ENCODE results near the gene MYBPH. TPM values are rescaled to one million over a fixed set of nuclear protein-coding genes. Genes with fewer than 3 reads are reported as not detected.

The MYBPH gene
- total RNA-seq, 2 experiments from 2014 or later: not detected

DNA sequence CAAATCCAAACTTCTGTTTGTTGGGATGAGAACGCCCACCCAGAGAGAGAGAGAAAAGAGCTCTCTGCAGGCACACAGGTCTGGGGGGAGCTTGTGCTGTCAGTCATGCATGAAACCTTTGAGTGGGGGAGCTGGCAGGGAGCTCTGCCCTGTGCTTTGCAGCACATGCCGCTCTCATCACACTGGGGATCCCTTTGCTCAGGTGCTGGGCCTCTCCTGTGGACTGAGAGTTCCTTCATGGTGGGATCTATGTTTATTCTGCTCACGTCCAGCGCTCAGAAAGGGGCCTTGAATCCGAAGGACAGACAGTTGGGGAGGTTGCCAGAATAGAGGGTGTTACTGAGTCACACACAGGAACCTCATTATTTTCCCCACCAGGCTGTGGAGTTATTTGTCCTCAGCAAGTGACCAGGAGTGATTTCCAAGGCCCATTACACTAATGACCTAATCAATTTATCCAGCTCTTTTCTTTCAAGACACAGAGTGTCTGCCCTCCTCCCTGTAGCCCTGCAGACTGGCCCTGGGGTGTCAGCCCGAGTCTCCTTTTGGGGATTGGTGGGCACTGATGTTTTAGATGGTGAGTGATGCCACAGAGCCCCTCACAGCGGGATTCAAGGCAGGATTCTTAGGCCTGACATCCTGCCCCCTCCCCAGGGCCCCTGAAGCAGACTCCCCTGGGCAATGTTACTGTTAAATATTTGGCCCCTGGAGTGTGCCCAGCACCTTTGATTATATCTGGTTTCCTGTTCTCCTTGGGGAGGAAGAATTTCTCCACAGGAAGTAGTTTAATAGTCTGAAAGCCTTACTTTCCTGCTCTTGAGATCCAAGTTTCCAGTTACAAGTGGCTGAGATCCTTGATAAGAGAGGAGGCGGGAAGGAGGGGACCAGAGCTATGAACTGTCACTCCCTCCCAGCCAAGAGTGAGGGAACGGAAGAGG, 22.3 kb downstream of the MYBPH start:
- no peaks in the 10 kb centered on the region for H3K27me3 Mint-ChIP-seq
- no peak for DNase-seq
- no peaks in the 10 kb centered on the region for H3K4me1 Mint-ChIP-seq
- H3K27ac Mint-ChIP-seq: no peak overlapping the region
- H3K9me3 Mint-ChIP-seq: no peaks in the 10 kb centered on the region
- no peak overlapping the region for H3K4me3 Mint-ChIP-seq
- no peaks in the 10 kb centered on the region for H3K36me3 Mint-ChIP-seq

DNA sequence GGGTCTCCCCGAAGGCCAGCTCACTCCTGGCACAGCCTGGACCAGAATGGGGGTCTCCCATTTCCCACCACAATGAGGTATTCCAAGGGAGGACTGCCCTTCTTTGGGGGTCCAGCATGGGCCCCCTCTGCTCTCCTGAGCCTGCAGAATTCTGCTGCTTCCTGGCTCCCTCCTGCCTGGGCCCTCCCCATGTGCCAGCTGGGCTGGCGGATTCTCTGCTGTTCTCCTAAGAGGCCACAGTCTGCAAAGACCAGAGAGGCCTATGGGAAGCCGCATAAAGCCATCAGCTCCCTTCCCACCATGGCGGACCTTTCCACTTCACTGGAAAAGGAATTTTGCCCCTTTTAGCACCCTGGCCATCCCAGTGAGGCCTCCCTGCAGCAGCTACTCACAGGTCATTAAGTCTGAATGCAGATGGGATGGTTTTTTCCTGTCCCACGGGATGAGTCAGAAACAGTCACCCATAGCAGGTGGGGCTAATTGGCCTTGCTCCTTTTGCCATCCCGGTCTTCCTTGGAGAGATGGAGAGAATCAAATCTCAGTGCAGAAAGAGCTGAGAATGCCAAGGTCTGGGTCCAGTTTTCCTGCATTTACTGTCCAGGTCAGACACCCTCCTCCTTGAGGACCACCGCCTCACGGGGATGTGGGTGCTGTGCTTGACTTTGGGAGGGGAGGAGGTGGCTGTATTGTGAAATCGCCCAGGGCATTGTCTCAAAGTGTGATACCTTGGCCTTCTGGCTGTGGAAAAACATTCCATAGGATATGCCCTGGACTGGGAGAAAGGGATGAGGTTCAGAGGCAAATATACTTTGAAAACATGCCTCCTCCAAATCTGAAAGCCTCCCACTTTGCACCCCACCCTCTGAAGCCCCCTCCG, 23.2 kb downstream of the MYBPH start:
- Mint-ChIP-seq H3K4me1 (no peaks in the 10 kb centered on the region), H3K9me3 (no peaks in the 10 kb centered on the region), H3K27me3 (no peaks in the 10 kb centered on the region), H3K36me3 (no peaks in the 10 kb centered on the region), H3K4me3 (no peak overlapping the region), H3K27ac (no peak overlapping the region)
- DNase-seq: no peak

- H3K27ac Mint-ChIP-seq: no peak overlapping the region
Observed at GRCh38 chr1:203151362-203152157, 24.1 kb downstream of the MYBPH start.

GRCh38 chr1:203150511-203151297, 24.9 kb downstream of the MYBPH start:
- Mint-ChIP-seq H3K9me3 (no peaks in the 10 kb centered on the region), H3K27me3 (no peaks in the 10 kb centered on the region), H3K36me3 (no peaks in the 10 kb centered on the region), H3K27ac (no peak overlapping the region), H3K4me3 (no peak overlapping the region), H3K4me1 (no peaks in the 10 kb centered on the region)
- no peak for DNase-seq

More at GRCh38 chr1:203151362-203152157, 24.1 kb downstream of the MYBPH start:
- Mint-ChIP-seq H3K4me1 (no peaks in the 10 kb centered on the region), H3K9me3 (no peaks in the 10 kb centered on the region), H3K27me3 (no peaks in the 10 kb centered on the region), H3K36me3 (no peaks in the 10 kb centered on the region), H3K4me3 (no peak overlapping the region)
- DNase-seq: no peak

DNA sequence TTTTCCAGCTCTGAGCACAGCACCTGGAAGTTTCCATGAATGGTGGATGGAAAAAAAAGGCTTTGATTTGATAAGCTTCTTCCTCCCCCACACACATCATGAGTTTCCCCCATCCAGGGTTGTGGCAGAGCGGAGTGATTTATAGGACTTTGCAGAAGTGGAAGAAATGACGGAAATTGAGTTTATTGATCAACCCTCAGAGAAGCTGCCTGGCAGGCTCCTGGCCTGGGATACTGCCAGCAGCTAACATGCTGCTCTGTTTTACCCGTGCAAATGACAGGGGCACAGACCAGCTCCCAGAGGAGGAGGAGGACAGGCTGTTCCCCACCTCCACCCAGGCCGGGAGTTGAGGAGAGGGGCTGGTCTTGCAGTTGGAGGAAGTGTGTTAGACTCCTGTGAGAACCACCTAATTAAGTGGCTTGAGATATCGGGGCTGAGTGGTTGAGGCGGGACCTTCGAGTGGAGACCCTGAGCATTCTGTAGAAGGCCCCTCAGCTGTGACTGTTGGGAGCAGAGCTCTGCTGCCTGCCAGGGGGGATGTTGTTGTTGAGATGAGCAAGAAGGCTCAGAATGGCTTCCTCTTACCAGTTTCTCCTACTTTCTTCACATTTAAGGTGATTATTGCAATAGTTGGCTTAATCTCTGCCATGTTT, 26.3 kb downstream of the MYBPH start:
- H3K4me1 Mint-ChIP-seq: no peaks in the 10 kb centered on the region
- H3K4me3 Mint-ChIP-seq: no peak overlapping the region
- H3K27ac Mint-ChIP-seq: no peak overlapping the region
- no peaks in the 10 kb centered on the region for H3K27me3 Mint-ChIP-seq
- H3K36me3 Mint-ChIP-seq: no peaks in the 10 kb centered on the region
- no peaks in the 10 kb centered on the region for H3K9me3 Mint-ChIP-seq
- no peak for DNase-seq

GRCh38 chr1:203148579-203148978, 27.0 kb downstream of the MYBPH start:
- Mint-ChIP-seq H3K27me3 (no peaks in the 10 kb centered on the region), H3K27ac (no peak overlapping the region), H3K4me1 (no peaks in the 10 kb centered on the region), H3K4me3 (no peak overlapping the region), H3K36me3 (no peaks in the 10 kb centered on the region), H3K9me3 (no peaks in the 10 kb centered on the region)
- no peak for DNase-seq

DNA sequence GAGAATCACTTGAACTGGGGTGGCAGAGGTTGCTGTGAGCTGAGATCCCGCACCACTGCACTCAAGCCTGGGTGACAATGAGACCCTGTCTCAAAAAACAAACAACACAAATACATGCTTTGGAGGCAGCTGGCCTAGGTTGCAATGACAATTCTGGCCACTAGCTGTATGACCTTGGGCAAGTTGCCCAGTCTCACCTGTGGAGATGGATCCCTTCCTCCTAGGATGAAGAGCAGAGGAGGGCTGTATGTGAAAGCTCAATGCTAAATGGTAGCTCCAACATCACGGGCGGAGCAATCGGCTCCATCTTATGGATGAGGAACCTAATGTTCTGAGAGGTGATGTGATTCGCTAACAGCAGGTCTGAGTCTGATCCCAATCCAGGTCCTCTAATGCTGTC, 27.5 kb downstream of the MYBPH start:
- H3K36me3 Mint-ChIP-seq: no peaks in the 10 kb centered on the region
- H3K27ac Mint-ChIP-seq: no peak overlapping the region
- DNase-seq: no peak
- no peak overlapping the region for H3K4me3 Mint-ChIP-seq
- no peaks in the 10 kb centered on the region for H3K9me3 Mint-ChIP-seq
- no peaks in the 10 kb centered on the region for H3K27me3 Mint-ChIP-seq
- H3K4me1 Mint-ChIP-seq: no peaks in the 10 kb centered on the region

DNA sequence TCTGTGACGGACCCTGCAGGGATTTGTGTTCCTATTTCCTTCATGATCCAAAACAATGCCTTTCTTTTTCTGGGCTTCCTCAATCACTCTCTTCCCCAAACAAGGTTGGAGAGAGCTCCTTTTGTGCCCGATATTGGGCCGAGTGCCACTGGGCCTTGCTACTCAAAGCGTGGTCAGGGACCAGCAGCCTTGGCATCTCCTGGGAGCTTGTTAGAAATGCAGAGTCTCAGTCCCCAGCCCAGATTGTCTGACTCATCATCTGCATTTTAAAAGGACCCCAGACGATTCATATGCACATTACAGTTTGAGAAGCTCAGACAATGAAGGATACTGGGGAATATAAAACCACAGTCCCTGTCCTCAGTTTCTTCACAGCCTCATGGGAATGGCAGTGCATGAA, 28.2 kb downstream of the MYBPH start:
- no peaks in the 10 kb centered on the region for H3K27me3 Mint-ChIP-seq
- no peak overlapping the region for H3K4me3 Mint-ChIP-seq
- DNase-seq: no peak
- no peaks in the 10 kb centered on the region for H3K9me3 Mint-ChIP-seq
- no peaks in the 10 kb centered on the region for H3K36me3 Mint-ChIP-seq
- H3K4me1 Mint-ChIP-seq: no peaks in the 10 kb centered on the region
- H3K27ac Mint-ChIP-seq: no peak overlapping the region

- Mint-ChIP-seq H3K36me3 (no peaks in the 10 kb centered on the region), H3K27me3 (no peaks in the 10 kb centered on the region), H3K4me1 (no peaks in the 10 kb centered on the region), H3K9me3 (no peaks in the 10 kb centered on the region), H3K27ac (no peak overlapping the region), H3K4me3 (no peak overlapping the region)
- no peak for DNase-seq
Observed at GRCh38 chr1:203146537-203146936, 29.1 kb downstream of the MYBPH start.

GRCh38 chr1:203146042-203146369, 29.6 kb downstream of the MYBPH start:
- Mint-ChIP-seq H3K4me1 (no peaks in the 10 kb centered on the region), H3K27me3 (no peaks in the 10 kb centered on the region), H3K36me3 (no peaks in the 10 kb centered on the region), H3K4me3 (no peak overlapping the region), H3K27ac (no peak overlapping the region), H3K9me3 (no peaks in the 10 kb centered on the region)
- DNase-seq: no peak

GRCh38 chr1:203145321-203146041, 30.1 kb downstream of the MYBPH start:
- H3K9me3 Mint-ChIP-seq: no peaks in the 10 kb centered on the region

GRCh38 chr1:203144661-203145060, 31.0 kb downstream of the MYBPH start:
- no peak for DNase-seq
- H3K36me3 Mint-ChIP-seq: no peaks in the 10 kb centered on the region
- no peaks in the 10 kb centered on the region for H3K9me3 Mint-ChIP-seq
- H3K27ac Mint-ChIP-seq: no peak overlapping the region
- H3K4me1 Mint-ChIP-seq: no peaks in the 10 kb centered on the region
- H3K4me3 Mint-ChIP-seq: no peak overlapping the region
- no peaks in the 10 kb centered on the region for H3K27me3 Mint-ChIP-seq

More at GRCh38 chr1:203145321-203146041, 30.1 kb downstream of the MYBPH start:
- H3K27ac Mint-ChIP-seq: no peak overlapping the region
- no peak overlapping the region for H3K4me3 Mint-ChIP-seq
- no peaks in the 10 kb centered on the region for H3K4me1 Mint-ChIP-seq
- DNase-seq: no peak
- no peaks in the 10 kb centered on the region for H3K36me3 Mint-ChIP-seq
- H3K27me3 Mint-ChIP-seq: no peaks in the 10 kb centered on the region

DNA sequence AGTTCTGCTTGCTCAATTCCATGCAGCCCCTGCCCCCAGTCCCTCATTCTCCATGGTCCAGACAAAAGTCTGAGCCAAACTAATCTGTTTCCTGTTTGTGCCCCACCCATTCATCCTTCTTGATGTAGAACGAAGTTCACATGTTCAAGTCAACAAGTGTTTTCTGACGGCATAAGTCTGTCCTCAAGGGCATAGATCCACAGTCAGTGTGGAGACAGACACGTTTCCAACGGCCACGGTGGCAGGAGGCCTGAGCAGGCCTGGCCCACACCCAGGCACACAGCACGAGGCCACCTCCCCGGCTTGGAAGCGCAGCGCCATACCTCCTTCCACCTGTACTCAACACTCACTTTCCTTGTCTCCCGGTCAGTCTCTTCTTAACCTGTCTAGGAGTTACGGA, 32.0 kb downstream of the MYBPH start:
- Mint-ChIP-seq H3K9me3 (no peaks in the 10 kb centered on the region), H3K36me3 (no peaks in the 10 kb centered on the region), H3K27me3 (no peaks in the 10 kb centered on the region), H3K4me1 (no peaks in the 10 kb centered on the region), H3K4me3 (no peak overlapping the region), H3K27ac (no peak overlapping the region)
- DNase-seq: no peak
